GM23248 (cell line): ENCODE measurements around the gene VPS37B. TPM values are rescaled to one million over a fixed set of nuclear protein-coding genes. Genes with fewer than 3 reads are reported as not detected.
A peak's percentile ranks its signal among the peaks of the same experiment; 100 is the strongest.

Source experiments
- DNase-seq: peaks from one replicate; pipeline ENCODE4 v3.0.0-alpha.2; 2015
- H2AFZ ChIP-seq: fragments of 200-600 bp; sonication (generic); 2 replicates; pipeline ENCODE4 v1.6.1; 2016; ENCODE audit warnings: antibody characterized with exemption
- H3F3A ChIP-seq: fragments of 200-600 bp; sonication (generic); 2 replicates; pipeline ENCODE4 v1.6.1; 2016; ENCODE audit warnings: mild to moderate bottlenecking, antibody characterized with exemption, mixed run types; ENCODE audit not compliant: insufficient read depth
- H3K27ac ChIP-seq: fragments of 200-600 bp; sonication (generic); 2 replicates; pipeline ENCODE4 v1.5.1; 2016; ENCODE audit warnings: mild to moderate bottlenecking
- H3K27me3 ChIP-seq: fragments of 200-600 bp; sonication (generic); replicated peaks from 2 replicates; pipeline ENCODE4 v1.6.1; 2016; ENCODE audit warnings: mild to moderate bottlenecking; ENCODE audit not compliant: insufficient read depth
- H3K36me3 ChIP-seq: fragments of 200-600 bp; sonication (generic); 2 replicates; pipeline ENCODE4 v1.6.1; 2016; ENCODE audit warnings: low read depth, mild to moderate bottlenecking
- H3K4me1 ChIP-seq: fragments of 200-600 bp; sonication (generic); 2 replicates; pipeline ENCODE4 v1.6.1; 2016; ENCODE audit warnings: mild to moderate bottlenecking; ENCODE audit not compliant: insufficient read depth
- H3K4me2 ChIP-seq: fragments of 200-600 bp; sonication (generic); one replicate; pipeline ENCODE4 v1.6.1; 2016; ENCODE audit warnings: mild to moderate bottlenecking; ENCODE audit not compliant: unreplicated experiment
- H3K4me3 ChIP-seq: fragments of 200-600 bp; sonication (generic); 2 replicates; pipeline ENCODE4 v1.5.1; 2016; ENCODE audit warnings: mild to moderate bottlenecking
- H3K79me2 ChIP-seq: fragments of 200-600 bp; sonication (generic); 2 replicates; pipeline ENCODE4 v1.6.1; 2016; ENCODE audit warnings: mild to moderate bottlenecking; ENCODE audit not compliant: insufficient read depth
- H3K9ac ChIP-seq: fragments of 200-600 bp; sonication (generic); 2 replicates; pipeline ENCODE4 v1.6.1; 2016; ENCODE audit warnings: mild to moderate bottlenecking
- H3K9me2 ChIP-seq: fragments of 200-600 bp; sonication (generic); 2 replicates; pipeline ENCODE4 v1.6.1; 2016; ENCODE audit warnings: mixed run types, mild to moderate bottlenecking, moderate library complexity; ENCODE audit not compliant: insufficient read depth
- H3K9me3 ChIP-seq: fragments of 200-600 bp; sonication (generic); one replicate; pipeline ENCODE4 v1.6.1; 2017; ENCODE audit warnings: low read depth
- H4K20me1 ChIP-seq: fragments of 200-600 bp; sonication (generic); 2 replicates; pipeline ENCODE4 v1.6.0; 2016; ENCODE audit not compliant: insufficient read depth
- EZH2 ChIP-seq: fragments of 200-600 bp; sonication (generic); IDR thresholded peaks from 2 replicates; pipeline ENCODE4 v1.6.1; 2018; ENCODE audit warnings: antibody characterized with exemption, mild to moderate bottlenecking; ENCODE audit not compliant: insufficient read depth, poor library complexity, severe bottlenecking
- EZH2phosphoT487 ChIP-seq: fragments of 200-600 bp; sonication (generic); IDR thresholded peaks from 2 replicates; pipeline ENCODE4 v1.6.1; 2018; ENCODE audit warnings: antibody characterized with exemption, moderate library complexity, mild to moderate bottlenecking, low read depth; ENCODE audit not compliant: insufficient read depth
- whole genome bisulfite sequencing, 2 experiments: methylation state at CpG; one replicate each; pipeline ENCODE4 v1.1.6; 2015 to 2017; ENCODE audit warnings: low lambda C conversion rate in 2 of 2, low coverage in 1 of 2; ENCODE audit errors: missing lambda C conversion rate in 2 of 2; 5-methylcytosine and 5-hydroxymethylcytosine counted together
- in situ Hi-C: fragments of 300-500 bp; cut with MboI; formaldehyde crosslinking; loops from 2 replicates; pipeline ENCODE4 v1.15.0; 2020
- polyA plus RNA-seq: library from polyadenylated mRNA; unstranded; fragments of >200 nt; fragmentation: Nextera tagmentation; extraction: Ambion mirVana; gene quantifications from 2 replicates; pipeline ENCODE4 v1.2.1, GENCODE V29; 2016
- total RNA-seq: library from RNA; depleted of rRNA; stranded (reverse); fragments of >200 nt; shearing (Covaris generic); gene quantifications from 2 replicates; pipeline ENCODE4 v1.2.3, GENCODE V29; 2014

VPS37B gene
- total and polyA plus RNA-seq, 2 experiments from 2014 or later: 19.1 to 31.3 TPM

DNA sequence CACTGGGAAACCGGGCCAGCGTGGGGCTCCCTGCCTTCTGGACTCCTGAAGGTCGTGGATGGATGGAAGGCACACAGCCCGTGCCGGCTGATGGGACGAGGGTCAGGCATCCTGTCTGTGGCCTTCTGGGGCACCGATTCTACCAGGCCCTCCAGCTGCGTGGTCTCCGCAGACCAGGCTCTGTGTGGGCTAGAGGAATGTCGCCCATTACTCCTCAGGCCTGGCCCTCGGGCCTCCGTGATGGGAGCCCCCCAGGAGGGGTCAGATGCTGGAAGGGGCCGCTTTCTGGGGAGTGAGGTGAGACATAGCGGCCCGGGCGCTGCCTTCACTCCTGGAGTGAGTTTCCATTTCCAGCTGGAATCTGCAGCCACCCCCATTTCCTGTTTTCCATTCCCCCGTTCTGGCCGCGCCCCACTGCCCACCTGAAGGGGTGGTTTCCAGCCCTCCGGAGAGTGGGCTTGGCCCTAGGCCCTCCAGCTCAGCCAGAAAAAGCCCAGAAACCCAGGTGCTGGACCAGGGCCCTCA, 33.8 kb downstream of the VPS37B start:
- TF ChIP-seq EZH2phosphoT487 (no peak), EZH2 (no peak)
- Histone ChIP-seq H3K9me2 (no peaks in the 10 kb centered on the region), H3K27ac (no peak overlapping the region), H3K4me1 (no peaks in the 10 kb centered on the region), H3K36me3 (peaks cover 10% of the 10 kb centered on the region; the same call in 1 of the 2 replicates), H3K79me2 (no peaks in the 10 kb centered on the region), H3K4me3 (no peak overlapping the region), H4K20me1 (no peaks in the 10 kb centered on the region), H2AFZ (no peak overlapping the region), H3K4me2 (no peak overlapping the region), H3K27me3 (no peaks in the 10 kb centered on the region), H3F3A (peaks cover 3% of the 10 kb centered on the region; the same call in 1 of the 2 replicates), H3K9me3 (no peaks in the 10 kb centered on the region), H3K9ac (no peak overlapping the region)
- in situ Hi-C loops: loop anchor here (25.0 kb wide), 1 partner anchor 375 kb away; the partner anchor contains the start of genes MPHOSPH9 and MTRFR
- DNase-seq: no peak
- WGBS, 2 experiments: 65 to 70% methylated on average over 20 of the region's 20 CpGs

DNA sequence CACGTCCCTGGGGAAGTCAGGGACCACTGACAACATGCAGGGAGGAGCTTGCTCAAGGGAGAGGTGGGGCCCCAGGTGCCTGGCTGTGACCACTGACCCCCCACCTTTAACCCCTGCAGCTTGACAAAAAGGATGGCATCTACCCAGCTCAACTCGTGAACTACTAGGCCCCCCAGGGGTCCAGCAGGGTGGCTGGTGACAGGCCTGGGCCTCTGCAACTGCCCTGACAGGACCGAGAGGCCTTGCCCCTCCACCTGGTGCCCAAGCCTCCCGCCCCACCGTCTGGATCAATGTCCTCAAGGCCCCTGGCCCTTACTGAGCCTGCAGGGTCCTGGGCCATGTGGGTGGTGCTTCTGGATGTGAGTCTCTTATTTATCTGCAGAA, 34.3 kb downstream of the VPS37B start:
- H3K36me3 ChIP-seq: peaks cover 7% of the 10 kb centered on the region; the same call in 1 of the 2 replicates
- no peaks in the 10 kb centered on the region for H3K9me3 ChIP-seq
- H2AFZ ChIP-seq: no peak overlapping the region
- H3K9ac ChIP-seq: no peak overlapping the region
- peaks cover 3% of the 10 kb centered on the region; the same call in 1 of the 2 replicates for H3F3A ChIP-seq
- H3K27me3 ChIP-seq: no peaks in the 10 kb centered on the region
- in situ Hi-C loops: loop anchor here (25.0 kb wide), 1 partner anchor 376 kb away; the partner anchor contains the start of genes MPHOSPH9 and MTRFR
- TF ChIP-seq EZH2 (no peak), EZH2phosphoT487 (no peak)
- H3K4me3 ChIP-seq: no peak overlapping the region
- H3K79me2 ChIP-seq: no peaks in the 10 kb centered on the region
- H3K4me2 ChIP-seq: no peak overlapping the region
- no peaks in the 10 kb centered on the region for H3K9me2 ChIP-seq
- H3K27ac ChIP-seq: no peak overlapping the region
- no peaks in the 10 kb centered on the region for H4K20me1 ChIP-seq
- H3K4me1 ChIP-seq: no peaks in the 10 kb centered on the region
- WGBS, 2 experiments: 72 to 86% methylated on average over 5 of the region's 5 CpGs
- no peak for DNase-seq

DNA sequence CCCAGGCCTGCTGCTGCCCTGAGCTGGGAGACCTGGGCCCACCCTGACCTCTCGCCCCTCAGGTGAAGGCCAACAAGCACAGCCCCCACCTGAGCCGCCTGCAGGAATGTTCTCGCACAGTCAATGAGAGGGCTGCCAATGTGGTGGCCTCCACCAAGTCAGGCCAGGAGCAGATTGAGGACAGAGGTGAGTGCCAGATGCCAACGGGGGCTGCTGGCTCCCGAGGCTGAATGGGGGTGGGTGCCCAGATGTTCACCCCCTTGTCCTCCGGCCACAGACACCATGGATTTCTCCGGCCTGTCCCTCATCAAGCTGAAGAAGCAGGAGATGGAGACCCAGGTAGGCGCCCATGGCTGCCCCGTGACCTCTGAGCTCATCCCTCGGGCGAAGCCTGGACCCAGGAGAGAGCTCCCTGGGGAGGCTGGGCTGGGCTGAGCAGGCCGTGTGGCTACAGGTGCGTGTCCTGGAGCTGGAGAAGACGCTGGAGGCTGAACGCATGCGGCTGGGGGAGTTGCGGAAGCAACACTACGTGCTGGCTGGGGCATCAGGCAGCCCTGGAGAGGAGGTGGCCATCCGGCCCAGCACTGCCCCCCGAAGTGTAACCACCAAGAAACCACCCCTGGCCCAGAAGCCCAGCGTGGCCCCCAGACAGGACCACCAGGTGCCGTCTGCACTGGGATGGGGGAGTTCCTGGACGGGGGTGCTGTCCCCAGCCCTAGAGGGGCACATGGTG, 34.9 kb downstream of the VPS37B start:
- Histone ChIP-seq H3F3A (peaks cover 3% of the 10 kb centered on the region; the same call in 1 of the 2 replicates), H4K20me1 (no peaks in the 10 kb centered on the region), H2AFZ (no peak overlapping the region), H3K27ac (no peak overlapping the region), H3K27me3 (no peaks in the 10 kb centered on the region), H3K4me2 (no peak overlapping the region), H3K79me2 (no peaks in the 10 kb centered on the region), H3K36me3 (peaks cover 1% of the 10 kb centered on the region; the same call in 1 of the 2 replicates), H3K9me2 (no peaks in the 10 kb centered on the region), H3K9me3 (no peaks in the 10 kb centered on the region), H3K9ac (no peak overlapping the region), H3K4me3 (no peak overlapping the region), H3K4me1 (no peaks in the 10 kb centered on the region)
- WGBS, 2 experiments: 82 to 89% methylated on average over 20 to 23 of the region's 23 CpGs
- no peak for DNase-seq
- in situ Hi-C loops: loop anchor here (25.0 kb wide), 1 partner anchor 376 kb away; the partner anchor contains the start of genes MPHOSPH9 and MTRFR
- TF ChIP-seq EZH2phosphoT487: no peak
- TF ChIP-seq EZH2: no peak

GRCh38 chr12:122860040-122860853, 35.7 kb downstream of the VPS37B start:
- no peak overlapping the region for H2AFZ ChIP-seq
- TF ChIP-seq EZH2phosphoT487: no peak
- TF ChIP-seq EZH2: no peak
- in situ Hi-C loops: loop anchor here (25.0 kb wide), 1 partner anchor 377 kb away; the partner anchor contains the start of genes MPHOSPH9 and MTRFR

More at GRCh38 chr12:122860040-122860853, 35.7 kb downstream of the VPS37B start:
- Histone ChIP-seq H3K4me3 (no peak overlapping the region), H3K36me3 (no peaks in the 10 kb centered on the region), H3K27ac (no peak overlapping the region), H3K4me2 (no peak overlapping the region), H3K9me3 (no peaks in the 10 kb centered on the region), H3K79me2 (no peaks in the 10 kb centered on the region), H3K4me1 (no peaks in the 10 kb centered on the region), H3K9me2 (no peaks in the 10 kb centered on the region), H3K27me3 (no peaks in the 10 kb centered on the region), H3F3A (peaks cover 3% of the 10 kb centered on the region; the same call in 1 of the 2 replicates), H3K9ac (no peak overlapping the region), H4K20me1 (no peaks in the 10 kb centered on the region)
- peak; percentile 86 for DNase-seq
- WGBS, 2 experiments: 39 to 42% methylated on average over 27 of the region's 28 CpGs
